SKM-1 treated with dmso at 0.1 percent for 144 hours (cell line): ENCODE results near the gene MAEL.

ENCODE experiments used
- DNase-seq: peaks from one replicate; lab custom pipeline; 2025; ENCODE audit not compliant: unreplicated experiment; lab: John Stamatoyannopoulos, UW

MAEL gene

DNA sequence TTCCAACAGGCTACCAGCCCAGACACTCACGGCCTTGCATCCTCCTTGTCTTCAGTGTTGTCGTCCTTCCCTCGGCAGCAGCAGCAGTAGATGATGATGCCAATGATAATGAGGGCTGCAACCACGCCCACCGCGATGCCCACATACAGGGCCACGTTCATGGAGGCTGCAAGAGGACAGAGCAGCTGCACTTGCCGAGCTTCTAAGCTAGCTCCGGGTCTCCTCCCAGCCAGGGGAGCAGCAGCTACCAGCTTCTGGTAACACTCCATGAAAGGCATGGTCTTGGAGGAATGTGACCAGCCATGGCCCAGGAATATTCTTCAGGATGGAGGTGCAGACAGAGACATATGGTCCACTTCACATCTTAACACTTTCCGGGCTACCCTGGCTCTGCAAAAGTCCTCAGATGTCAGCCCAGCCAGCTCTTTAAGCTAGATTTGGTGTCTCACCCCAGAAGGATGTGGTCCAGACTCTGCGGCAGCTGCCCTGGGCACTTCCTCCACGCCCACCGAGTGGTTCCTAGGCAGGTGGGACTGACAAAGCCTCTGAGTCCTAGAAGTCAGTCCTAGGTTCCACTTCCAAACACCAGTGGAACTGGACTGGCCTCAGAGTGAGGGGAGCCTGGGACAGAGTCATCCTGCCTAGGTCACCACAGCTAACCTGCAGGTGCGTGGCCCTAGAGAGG, 66.0 kb downstream of the MAEL start:
- no peak for DNase-seq

DNA sequence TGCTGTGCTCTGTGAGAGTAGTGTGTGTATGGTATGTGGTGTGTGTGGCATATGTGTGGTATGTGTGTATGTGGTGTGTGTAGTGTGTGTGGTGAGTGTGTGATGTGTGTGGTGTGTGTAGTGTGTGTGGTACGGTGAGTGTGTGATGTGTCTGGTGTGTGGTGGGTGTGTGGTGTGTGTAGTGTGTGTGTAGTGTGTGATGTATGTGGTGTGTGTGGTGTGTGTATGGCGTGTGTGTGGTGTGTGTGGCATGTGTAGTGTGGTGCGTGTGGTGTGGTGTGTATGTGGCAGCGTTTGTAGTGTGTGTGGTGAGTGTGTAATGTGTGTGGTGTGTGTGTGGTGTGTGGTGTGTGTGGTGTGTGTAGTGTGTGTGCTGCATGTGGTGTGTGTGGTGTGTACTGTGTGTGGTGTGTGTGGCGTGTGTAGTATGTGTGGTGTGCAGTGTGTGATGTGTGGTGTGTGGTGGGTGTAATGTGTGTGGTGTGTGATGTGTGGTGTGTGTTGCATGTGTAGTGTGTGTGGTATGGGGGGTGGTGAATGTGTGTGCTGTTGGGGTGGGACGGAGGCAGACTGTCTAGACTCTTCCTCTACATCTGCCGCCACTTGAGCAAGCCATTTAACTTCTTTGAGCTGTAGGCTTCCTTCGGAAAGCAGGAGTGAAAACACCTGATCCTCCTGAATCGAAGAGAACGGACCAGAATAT, 67.6 kb downstream of the MAEL start:
- DNase-seq: no peak

GRCh38 chr1:167057241-167057688, 68.2 kb downstream of the MAEL start:
- peak; percentile 82 for DNase-seq

- DNase-seq: peak; percentile 67
Measured at GRCh38 chr1:167059045-167059808, 70.1 kb downstream of the MAEL start.

DNA sequence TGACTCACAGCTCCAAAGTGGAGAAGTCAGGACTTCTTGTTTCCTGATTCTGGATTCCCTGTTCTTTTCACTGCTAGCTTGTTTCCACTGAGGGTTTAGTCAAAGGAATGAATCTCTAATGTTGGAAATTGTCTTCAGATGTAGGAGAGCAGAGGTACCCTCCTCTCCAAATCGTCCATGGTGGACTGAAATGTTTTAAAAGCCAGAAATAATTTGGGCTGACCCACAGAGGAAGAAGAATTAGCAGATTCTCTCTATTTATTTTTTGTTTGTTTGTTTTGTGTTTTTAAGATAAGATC, 70.7 kb downstream of the MAEL start:
- DNase-seq: no peak

- no peak for DNase-seq
Measured at GRCh38 chr1:167060141-167061072, 71.3 kb downstream of the MAEL start.

DNA sequence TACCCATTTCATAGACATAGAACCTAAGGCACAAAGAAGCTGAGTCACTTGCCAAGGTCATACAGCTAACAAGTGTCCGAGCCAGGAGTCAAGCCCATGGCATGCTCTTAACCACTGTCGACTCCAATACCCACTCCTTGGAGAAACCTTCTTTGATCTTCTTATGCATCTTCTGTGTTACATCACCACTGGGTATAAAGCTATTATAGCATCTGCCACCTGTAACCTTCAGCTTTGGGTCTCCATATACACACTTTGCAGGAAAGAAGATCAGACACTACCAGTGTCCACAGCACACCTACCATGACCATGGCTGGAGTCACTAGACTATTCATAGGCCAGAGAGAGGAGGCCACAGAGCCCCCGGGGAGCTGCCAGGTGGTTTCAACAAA, 72.0 kb downstream of the MAEL start:
- no peak for DNase-seq

GRCh38 chr1:167064621-167065020, 75.5 kb downstream of the MAEL start:
- no peak for DNase-seq

DNA sequence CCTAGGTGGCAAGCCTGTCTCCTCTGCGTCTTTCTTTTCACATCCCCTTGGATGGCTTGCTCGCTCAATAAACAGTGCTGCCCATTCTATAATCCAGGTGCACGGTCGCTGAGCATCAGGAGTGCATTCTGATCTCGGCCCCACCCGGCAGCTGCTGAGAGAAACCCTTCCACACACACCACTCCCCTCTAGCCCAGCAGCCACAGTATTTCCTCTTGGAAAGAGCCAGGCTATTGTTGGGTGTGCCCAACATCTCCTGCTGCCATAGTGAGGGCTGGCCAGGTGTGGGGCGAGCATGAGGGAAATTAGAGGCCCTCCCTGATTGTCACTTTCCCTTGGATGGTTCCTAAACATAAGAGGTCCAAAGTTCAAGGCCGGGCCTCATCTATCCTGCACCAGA, 76.4 kb downstream of the MAEL start:
- no peak for DNase-seq

- peak; percentile 83 for DNase-seq
Measured at GRCh38 chr1:167066333-167067122, 77.4 kb downstream of the MAEL start.

GRCh38 chr1:167067904-167068303, 78.8 kb downstream of the MAEL start:
- no peak for DNase-seq

- DNase-seq: no peak
Measured at GRCh38 chr1:167068761-167069160, 79.7 kb downstream of the MAEL start.

GRCh38 chr1:167071286-167071685, 82.2 kb downstream of the MAEL start:
- no peak for DNase-seq
